KBM-7 (cell line): Measurements from ENCODE around the gene CUEDC1.
"Not testable (repeated sequence)": the region's sequence is repeated elsewhere in the genome, so short reads cannot be mapped to it uniquely, and the experiment has no call there.

Experiments
- DNase-seq: peaks from one replicate; pipeline ENCODE4 v3.0.0-alpha.2; 2015
- in situ Hi-C: fragments of 300-500 bp; cut with MboI; formaldehyde crosslinking; loops from 2 replicates; pipeline ENCODE4 v1.14.3; 2020; ENCODE audit warnings: low sequenced_read_pairs, low pct_unique_long_range_greater_than_20kb, mixed read lengths

Gene CUEDC1

DNA sequence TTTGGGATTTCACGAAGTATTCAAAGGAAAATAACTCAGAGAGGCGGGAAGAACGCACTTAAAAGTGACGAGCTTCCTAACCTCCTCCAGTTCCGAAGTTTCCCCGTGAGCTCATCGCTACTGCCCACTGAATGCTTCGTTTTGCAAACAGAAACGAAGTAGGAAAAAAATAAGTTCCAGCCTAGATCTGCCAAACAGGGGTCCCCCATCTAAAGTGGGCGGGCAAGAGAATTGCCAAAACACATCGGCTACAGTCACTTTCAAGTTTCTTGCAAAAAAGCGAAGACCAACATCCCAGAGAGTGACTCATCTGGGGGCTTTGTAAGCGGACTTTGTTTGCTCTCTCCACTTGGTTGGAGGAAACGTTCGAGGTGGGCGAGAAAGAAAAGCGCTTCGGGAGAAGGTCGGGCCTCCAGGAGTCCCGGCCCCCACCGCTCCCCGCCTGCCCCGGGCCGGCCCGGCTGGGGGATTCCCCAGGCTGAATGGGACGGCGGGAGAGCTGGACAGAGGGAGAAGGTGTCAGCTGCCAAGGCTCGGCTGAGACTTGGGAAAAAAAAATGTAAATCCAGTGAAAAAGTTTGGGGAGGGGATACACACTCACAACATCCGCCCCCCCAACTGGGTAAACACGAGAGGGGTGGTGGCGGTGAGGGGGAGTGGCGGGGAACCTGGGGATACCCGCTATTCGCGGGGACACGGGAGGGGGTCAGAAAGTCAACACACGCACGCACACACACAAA lies 31.8 kb upstream of the CUEDC1 start:
- in situ Hi-C loops: no loop called here
- peak; percentile 45 for DNase-seq

DNA sequence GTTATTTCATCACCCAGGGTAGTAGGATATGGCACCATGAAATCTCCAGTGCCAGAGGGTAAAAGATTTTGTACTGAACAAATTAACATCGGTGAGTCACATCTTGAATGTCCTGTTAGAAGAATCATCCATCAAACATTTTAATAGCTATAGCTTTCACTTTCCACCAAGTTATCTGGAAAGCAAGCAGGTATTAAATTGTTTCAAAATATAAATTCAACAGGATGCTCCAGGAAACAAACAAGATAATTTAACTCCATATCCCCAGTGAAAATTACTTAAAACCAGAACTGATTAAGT lies 30.4 kb upstream of the CUEDC1 start:
- in situ Hi-C loops: no loop called here
- no peak for DNase-seq

DNA sequence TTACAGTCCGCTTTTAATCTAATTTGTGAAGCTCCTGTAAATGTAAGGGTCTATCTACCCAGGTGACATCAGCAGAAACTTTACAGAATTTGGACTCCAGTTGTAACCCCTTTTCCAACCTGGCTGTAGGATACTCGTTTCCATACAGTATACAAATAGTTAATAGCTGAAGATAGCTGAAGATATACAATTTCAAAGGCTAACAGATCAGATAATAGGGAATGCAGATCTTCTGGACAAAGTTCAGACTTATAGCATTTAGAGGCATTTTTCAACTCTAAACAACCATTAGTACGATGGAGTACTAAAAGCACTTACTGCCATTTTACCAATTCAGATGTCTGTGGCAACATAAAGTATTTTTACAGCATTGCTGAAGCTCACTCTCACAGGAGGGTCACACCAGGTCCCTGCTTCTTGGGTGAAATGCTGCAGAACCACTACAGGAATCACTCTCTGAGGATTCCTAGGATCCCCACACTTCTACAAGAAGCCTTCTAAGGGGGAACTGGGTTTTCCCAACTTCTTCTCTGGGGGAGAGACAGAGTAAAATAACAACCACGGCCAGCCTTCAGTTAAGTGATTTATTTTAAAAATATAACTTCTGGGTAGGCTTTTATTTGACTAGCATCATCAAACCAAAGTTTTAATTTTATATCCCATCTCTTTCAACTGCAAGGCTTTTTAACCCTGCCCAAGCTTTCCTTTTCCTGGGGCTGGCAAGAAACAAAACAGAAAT lies 29.9 kb upstream of the CUEDC1 start:
- no peak for DNase-seq
- in situ Hi-C loops: no loop called here

DNA sequence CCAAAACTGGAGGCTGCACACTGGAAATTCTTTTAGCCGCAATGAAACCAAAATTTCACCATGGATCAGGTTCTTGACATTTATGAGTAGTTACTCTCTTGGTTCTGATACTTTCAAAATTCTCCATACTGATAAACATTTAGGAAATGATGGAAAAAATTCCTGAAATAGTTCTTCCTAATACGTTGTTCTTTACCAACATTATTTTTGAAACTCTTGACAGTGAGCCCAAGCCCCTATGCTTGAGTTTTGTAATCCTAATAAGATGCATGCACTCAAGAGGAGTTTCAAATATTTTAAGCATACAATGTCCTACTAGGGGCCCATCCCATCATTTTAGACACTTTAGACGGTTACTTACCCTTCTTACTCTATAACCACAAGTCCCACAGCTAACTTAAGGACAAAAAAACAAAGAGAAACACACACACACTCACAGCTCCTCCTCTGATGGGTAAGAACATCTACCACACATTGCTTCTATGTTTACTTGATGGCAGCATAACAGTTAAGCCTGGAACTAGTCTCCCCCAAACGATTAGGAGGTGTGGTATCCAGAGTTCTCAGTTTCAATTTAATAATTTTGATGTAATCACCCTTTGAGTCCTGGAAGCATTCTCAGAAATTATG lies 29.2 kb upstream of the CUEDC1 start:
- no peak for DNase-seq
- in situ Hi-C loops: no loop called here

DNA sequence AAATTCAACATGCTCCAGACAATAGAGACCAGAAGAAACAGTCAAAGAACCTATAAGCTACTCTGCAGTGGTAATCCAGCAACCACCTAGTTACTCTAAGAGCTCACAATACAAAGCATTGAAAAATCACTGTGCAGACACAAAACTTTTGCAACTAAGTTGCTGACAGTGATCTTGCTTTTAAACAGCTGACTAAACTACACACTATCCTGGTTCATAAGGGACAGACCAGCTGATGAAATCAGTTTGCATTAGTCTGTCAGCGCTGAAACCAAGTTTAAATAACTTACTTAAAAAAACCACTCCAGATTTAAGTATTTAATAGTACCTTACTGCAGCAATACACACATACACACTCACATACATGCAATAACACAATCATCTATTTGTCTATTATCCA lies 28.2 kb upstream of the CUEDC1 start:
- in situ Hi-C loops: no loop called here
- DNase-seq: no peak

DNA sequence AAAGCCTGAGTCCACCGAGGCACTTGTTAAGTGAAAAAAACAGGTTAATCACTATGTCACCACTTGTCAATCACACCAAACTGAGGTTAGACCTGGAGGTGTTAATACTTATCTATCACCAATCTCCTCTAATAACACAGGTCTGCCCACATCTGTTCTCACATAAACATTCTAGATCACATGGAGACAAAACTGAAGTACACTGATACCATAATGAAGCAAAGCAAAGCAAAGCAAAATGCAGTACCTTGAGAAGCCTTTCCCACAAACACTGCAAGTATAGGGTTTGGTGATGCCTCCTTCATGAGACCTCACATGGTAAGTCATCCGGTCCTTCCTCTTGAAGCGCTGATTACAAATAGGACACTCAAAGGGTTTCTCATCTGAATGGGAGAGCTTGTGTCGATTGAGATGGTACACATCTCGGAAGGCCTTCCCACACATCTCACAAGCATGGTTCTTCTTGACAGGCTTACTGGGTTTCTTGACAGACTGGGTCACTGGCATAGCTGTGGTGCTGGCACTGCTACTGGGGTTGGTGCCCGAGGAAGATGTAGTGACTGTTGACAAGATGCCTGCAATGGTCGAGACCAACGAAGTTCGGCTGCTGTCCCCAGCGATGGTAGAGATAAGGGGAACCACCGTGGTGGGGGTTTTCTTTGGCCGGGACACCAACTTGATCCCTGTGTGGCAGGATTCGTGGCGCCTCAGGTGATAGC lies 27.4 kb upstream of the CUEDC1 start:
- in situ Hi-C loops: no loop called here
- DNase-seq: no peak

DNA sequence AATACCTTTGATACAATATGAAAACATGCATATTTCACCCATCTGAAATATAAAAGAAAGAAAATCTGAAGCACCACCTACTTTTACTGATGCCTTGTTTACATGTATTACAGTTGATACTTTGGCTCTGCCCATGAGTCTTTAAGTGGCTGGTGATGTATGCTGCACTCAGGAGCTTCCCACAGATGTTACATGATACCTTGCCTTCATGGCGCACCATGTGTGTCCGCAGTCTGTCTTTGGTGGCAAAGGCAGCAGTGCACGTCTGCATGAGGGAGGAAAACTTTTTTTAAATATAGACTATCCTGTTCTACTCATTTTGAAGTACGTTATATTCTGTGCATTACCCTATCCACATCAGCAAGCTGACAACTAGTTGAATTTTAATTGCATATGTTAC lies 25.3 kb upstream of the CUEDC1 start:
- DNase-seq: no peak

DNA sequence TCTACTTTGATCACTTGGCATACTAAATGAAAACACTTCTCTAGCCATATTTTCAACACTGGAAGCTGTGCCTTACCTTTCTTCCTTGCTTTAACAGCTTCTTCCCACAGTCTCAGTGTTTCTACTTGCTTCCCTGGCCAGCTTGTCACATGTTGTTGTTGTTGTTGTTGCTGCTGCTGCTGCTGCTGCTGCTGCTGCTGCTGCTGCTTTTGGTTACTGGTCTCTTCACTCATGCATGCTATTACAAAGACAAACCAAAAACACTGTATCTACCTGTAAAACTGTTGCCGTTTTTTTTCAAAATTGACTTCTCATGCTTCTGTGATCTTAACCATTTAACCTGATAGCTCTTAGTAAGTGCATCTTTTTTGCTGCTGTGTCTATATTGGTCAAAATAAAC lies 23.9 kb upstream of the CUEDC1 start:
- in situ Hi-C loops: no loop called here
- no peak for DNase-seq

More for the DNA sequence above, 25.3 kb upstream of the CUEDC1 start:
- in situ Hi-C loops: no loop called here

DNA sequence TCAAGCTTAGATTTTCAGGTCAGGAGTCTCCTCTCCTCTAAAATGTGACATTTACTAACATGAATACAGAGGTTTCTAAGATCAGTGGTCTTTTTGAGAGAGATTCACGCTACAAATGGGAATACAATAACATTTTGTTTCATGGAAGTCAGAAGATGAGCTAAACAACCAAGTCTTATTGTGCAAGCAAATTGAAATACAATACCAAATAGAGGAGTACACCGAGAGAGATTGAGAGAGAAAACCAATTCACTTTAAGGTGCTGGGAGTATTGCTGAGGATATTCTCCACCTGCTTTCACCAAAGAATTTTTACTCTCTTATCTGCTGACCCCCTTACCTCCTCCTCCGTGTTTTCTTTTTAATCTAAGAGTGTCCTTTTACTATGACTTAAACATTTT lies 21.4 kb upstream of the CUEDC1 start:
- in situ Hi-C loops: no loop called here
- DNase-seq: no peak

DNA sequence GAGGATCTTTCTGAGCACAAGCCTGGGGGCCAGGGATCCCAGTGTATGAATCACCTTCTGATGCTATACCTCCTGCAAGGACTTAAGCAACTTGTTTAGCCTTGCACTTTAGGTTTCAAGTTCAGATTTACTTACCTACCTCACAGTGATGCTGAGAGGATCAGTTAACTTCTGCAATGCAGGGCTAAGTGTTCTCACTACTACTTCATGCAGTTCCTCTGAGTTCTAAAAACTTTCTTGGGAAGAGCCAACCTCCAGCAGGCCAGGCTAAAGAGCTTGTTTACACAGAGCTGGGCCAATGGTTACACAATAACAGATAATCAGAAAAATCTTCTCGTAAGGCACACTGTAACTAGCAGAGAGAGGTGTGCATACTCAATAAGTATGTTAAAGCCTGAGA lies 19.8 kb upstream of the CUEDC1 start:
- in situ Hi-C loops: no loop called here
- DNase-seq: no peak

DNA sequence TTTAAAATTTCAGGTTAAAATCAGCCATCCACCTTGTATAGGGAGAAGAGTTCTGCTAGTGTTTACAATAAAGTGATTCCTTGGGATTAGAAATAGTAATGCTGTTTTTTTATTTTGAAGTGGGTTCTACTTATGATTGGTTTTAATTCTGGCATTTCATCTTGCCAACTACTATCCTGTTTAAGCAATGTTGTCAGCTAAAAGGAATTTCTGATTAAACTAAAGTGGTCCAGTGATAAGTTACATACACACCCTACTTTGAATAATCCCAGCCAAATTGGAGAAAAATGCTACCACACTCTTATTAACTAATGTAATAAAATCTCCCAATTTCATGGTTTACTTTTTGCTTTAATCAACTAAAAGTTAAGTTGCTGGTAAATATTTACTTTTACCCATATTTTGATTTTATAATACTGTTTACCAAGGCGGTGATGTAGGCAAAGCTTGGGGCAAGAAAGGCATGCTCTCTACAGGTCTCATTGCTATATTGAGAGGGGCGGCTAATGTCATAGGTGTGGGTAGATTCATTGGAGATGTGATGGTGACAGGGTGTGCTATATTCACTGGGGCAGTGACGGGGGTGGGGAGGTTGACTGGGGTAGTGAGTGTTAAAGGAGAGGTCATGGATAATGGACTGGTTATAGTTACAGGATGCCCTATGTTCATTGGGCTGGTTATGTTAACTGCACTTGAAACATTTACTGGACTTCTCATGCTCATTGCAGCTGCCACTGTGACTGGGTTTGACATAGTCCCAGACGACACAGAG lies 19.0 kb upstream of the CUEDC1 start:
- in situ Hi-C loops, DNase-seq: not testable (repeated sequence)

DNA sequence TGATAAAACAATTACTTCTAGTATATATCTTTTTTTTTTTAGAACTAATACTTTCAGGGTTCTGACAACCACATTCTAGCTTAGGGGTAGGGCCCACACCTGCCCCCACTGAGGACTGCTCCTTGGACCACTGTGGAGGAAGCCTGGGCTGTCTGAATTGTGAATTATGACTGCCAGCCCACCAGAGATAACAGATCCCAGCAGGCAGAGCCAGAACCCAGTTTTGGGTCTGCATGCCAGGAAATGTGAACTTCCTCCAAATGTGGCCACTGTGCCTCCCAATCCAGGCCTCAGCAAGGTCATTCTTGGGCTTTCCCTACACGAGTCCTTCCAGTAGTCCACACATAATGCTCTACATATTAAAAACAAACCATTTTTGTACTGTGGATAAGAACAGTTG lies 16.9 kb upstream of the CUEDC1 start:
- DNase-seq: no peak
- in situ Hi-C loops: no loop called here

DNA sequence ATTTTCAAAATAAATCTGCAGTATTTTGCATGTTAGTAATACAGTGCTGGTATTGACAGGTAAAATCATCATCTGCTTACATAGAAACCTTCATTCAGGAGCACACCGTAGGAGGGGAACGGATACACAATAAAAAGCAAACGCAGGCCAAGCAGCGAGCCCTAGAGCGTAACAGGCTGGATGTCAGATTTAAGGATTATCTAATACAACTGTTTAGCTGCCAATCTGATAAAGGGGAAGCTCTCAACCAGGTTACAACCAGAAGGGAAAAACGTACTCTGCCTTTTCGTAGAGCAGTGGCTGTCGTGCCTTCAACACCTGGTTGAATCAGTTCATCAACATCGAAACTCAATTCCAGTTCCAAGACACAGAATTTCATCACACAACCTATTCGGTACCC lies 16.4 kb upstream of the CUEDC1 start:
- no peak for DNase-seq
- in situ Hi-C loops: no loop called here

DNA sequence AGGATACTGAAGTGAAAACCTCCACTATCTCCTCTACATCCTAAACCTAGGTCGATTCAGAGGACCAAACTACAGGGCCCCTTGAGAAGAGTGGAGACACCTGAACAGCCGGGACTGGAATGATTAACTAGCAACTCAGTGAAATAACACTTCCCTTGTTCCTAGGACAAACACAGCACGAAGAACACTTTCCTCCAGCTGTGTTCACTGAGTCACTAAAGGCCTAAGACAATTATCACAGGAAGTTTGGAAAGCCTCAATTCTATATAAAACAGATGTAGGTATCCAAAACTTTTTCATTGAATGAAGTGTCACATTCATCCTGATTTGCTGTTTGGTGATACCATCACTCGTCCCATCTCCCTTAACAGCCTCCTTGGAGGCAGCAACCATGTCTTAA lies 15.5 kb upstream of the CUEDC1 start:
- in situ Hi-C loops: no loop called here
- no peak for DNase-seq

DNA sequence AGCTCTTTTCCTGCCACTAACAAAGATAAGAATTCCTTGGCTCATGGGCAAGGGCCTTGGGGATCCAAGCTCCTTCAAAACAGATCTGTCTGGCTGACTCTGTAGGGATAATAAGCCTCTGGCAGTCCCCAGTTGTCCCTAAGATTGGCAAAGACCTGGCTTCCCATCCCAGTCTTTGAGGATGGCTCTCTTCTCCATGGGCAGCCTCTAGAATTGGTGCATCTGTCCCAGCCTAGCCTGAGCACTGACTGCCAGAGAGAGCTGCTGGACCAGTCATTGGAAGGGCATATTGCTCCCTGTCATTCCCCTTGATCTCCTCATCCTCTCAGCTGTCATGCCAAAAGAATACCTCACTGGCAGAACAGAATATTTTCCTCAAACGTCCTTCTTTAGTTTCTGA lies 13.2 kb upstream of the CUEDC1 start:
- in situ Hi-C loops: no loop called here
- no peak for DNase-seq

DNA sequence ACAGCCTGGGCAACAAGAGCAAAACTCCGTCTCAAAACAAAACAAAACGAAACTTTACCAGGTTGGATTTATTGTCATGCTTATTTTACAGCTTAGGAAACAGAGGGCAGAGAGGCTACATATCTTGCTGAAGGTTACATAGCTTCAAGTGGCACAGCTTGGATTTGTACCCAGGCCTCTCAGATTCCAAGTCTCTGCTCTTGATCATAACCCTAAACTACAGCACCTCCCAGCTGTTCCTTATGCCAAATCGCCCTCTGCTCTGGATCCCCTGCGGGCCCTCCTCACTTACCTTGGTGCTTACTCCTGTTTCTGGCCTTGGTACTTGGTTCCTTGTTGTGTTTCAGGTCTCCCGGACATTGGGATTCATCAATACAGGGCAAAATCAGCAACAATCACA lies 11.7 kb upstream of the CUEDC1 start:
- in situ Hi-C loops: no loop called here
- no peak for DNase-seq

DNA sequence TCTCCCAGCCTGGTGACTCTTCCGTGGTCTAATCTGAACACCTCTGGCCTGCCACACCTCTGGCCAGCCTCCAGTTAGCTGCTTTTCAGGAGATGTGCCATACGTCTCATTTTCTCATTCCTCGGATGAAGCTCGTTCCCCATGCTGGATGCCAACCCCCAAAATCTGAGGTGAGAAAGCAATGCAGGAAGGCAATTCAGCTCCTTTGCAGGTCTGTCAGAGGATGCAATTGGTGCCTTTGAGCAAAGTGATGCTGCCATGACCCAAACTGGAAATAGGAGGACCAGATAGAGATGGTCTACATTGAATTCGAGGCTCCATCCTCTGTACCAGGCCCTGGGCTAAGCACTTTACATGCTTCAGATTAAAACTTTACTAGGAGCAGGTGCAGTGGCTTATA lies 11.0 kb upstream of the CUEDC1 start:
- in situ Hi-C loops: no loop called here
- no peak for DNase-seq

DNA sequence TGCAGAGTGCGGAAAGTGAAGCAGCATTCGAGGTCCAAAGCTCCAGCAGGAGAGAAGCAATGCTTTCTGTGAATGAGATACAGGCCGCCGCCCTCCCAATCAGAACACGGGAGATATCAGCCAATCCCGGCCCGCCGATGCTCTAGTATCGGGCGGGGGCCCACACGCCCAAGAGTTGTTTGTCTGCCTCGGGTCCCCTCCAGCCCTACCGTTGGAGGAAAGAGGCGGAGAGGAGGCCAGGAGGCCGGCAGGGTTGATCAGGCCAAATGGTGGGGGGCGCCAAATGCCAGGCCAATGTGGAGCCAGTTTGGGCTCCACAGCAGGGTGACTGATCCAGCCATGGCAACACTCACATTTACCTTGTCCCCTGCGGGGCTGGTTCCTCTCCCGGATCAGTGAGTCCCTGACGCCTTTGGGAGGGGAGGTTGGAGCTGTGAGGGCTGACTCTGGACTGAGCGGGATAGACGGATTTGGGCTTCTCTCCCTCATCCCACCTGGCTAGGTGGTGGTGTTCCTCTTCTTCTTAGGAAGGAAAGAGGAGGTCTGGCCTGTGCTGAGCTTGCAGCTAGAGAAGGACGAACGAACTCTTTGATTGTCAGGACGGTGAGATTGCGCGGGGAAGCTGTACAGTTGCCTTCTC lies 10.4 kb upstream of the CUEDC1 start:
- in situ Hi-C loops: no loop called here
- DNase-seq: no peak

DNA sequence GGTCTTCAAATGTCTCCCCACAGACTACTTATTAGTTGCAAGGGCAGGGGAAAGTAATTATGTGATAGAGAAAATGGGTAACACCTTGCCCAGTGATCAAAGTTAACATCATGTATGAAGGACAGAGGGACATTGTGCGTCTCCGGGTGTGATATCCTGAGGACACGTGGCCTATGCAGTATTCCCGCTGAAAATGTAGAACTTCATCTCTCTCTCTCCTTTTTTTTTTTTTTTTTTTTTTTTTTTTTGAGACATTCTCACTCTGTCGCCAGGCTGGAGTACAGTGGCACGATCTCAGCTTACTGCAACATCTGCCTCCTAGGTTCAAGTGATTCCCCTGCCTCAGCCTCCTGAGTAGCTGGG lies 7.9 kb upstream of the CUEDC1 start:
- no peak for DNase-seq
- in situ Hi-C loops: no loop called here
